Heart right ventricle (tissue), 16 donors: ENCODE measurements around the gene NT5C3A. TPM values are rescaled to one million over a fixed set of nuclear protein-coding genes. Genes with fewer than 3 reads are reported as not detected.
"Not testable (repeated sequence)": the region's sequence is repeated elsewhere in the genome, so short reads cannot be mapped to it uniquely, and the experiment has no call there.

ENCODE experiments used
- ATAC-seq, 8 donors: fragments of 200-7000 bp; cut with Tn5 transposase; one replicate each; pipeline ENCODE4 v1.9.1; 2020; ENCODE audit warnings: mild to moderate bottlenecking in 8 of 8, moderate library complexity in 8 of 8, moderate number of reproducible peaks in 1 of 8
- DNase-seq, 2 donors: peaks; one replicate each; pipeline ENCODE4 v3.0.0-alpha.2; 2020
- H3K27ac ChIP-seq, 10 donors: fragments of 200-600 bp; sonication (generic) in 2 of 10; one replicate each; pipeline versions ENCODE4 v1.5.0 to v1.8.0; 2020 to 2022; ENCODE audit warnings: mild to moderate bottlenecking in 3 of 10
- H3K27me3 ChIP-seq, 7 donors: fragments of 200-600 bp; one replicate each; pipeline ENCODE4 v1.8.0; 2021 to 2022; ENCODE audit warnings: mild to moderate bottlenecking in 2 of 7
- H3K36me3 ChIP-seq, 9 donors: fragments of 200-600 bp; sonication (generic) in 1 of 9; one replicate each; pipeline versions ENCODE4 v1.5.0 to v1.8.0; 2020 to 2022; ENCODE audit warnings: mild to moderate bottlenecking in 2 of 9
- H3K4me1 ChIP-seq, 9 donors: fragments of 200-600 bp; sonication (generic) in 1 of 9; one replicate each; pipeline versions ENCODE4 v1.5.0 to v1.8.0; 2020 to 2022; ENCODE audit warnings: mild to moderate bottlenecking in 4 of 9
- H3K4me3 ChIP-seq, 10 donors: fragments of 200-600 bp; sonication (generic) in 2 of 10; one replicate each; pipeline versions ENCODE4 v1.5.0 to v1.8.0; 2020 to 2022; ENCODE audit warnings: mild to moderate bottlenecking in 7 of 10, moderate library complexity in 2 of 10
- H3K9me3 ChIP-seq, 11 donors: fragments of 200-600 bp in 10 of 11; sonication (generic) in 2 of 11; one replicate each; pipeline versions ENCODE4 v1.5.0 to v1.8.0; 2013 to 2022; ENCODE audit warnings: mild to moderate bottlenecking in 2 of 11, control low read depth in 1 of 11, moderate library complexity in 1 of 11
- WGBS, 2 donors: extraction: QIAGEN DNeasy Blood & Tissue Kit; methylation state at CpG; one replicate each; pipeline ENCODE4 v1.1.7; 2013; ENCODE audit warnings: inconsistent platforms in 1 of 2; 5-methylcytosine and 5-hydroxymethylcytosine counted together
- intact Hi-C, 10 donors: fragments of 100-400 bp; cut with DNase I; formaldehyde crosslinking; loops; one replicate each; pipeline versions ENCODE4 v1.11.1 to v1.14.2; 2022
- polyA plus RNA-seq, 2 donors: library from polyadenylated mRNA; stranded (reverse); fragments of 200-250 nt; gene quantifications; one replicate each; pipeline ENCODE4 v1.2.3, GENCODE V29; 2013
- total RNA-seq, 10 donors: library from RNA; stranded (reverse); fragmentation: NEBNext Ultra II Directional in 3 of 10; extraction: Animal tissue kit (Norgen Biotek cat#: 25700) in 3 of 10; gene quantifications; one replicate each; pipeline versions ENCODE4 v1.2.1 to v1.2.4, GENCODE V29; 2021 to 2023
- TF ChIP-seq, protein P1 (sequence below), 9 donors: fragments of 200-600 bp; sonication (generic) in 2 of 9; IDR thresholded peaks; one replicate each; pipeline versions ENCODE4 v1.5.0 to v1.8.0; 2021 to 2022; ENCODE audit warnings: antibody characterized with exemption in 9 of 9, mild to moderate bottlenecking in 5 of 9, moderate library complexity in 1 of 9
- donor health status: Arrhythmogenic right ventricular cardiomyopathy.
- donor health status: ischemic (EF 13 %, LVEDD 7.1; RV severe dilation, severe dysfunction).
- donor health status: healthy with polysubstance abuse.
- donor health status: DM: no; HTN: yes; CAD: no.
- donor health status: DM: no; HTN: no; CAD: no.
- donor health status: ischemic (EF 25% LVEDD 6.9; RV normal size, moderate dysfunction).
- donor health status: ischemic (EF 25% LVEDD 5.7; RV mildly dilated, moderate dysfunction).
- donor health status: healthy.
- donor health status: DM: yes; HTN: yes; CAD: no.
- donor health status: Ischemic cardiomyopathy.
- donor health status: ischemic (EF 35%, LVEDD 5.7; RV mildly dilated, moderate dysfunction).
- donor health status: nonischemic (EF 11% LVEDD 7.7; RV severe dilation, severe dysfunction).
- donor health status: DM: yes; HTN: yes; CAD: no.
- donor health status: PGD.
- donor health status: ischemic (EF 29% LVEDD 5.4; RV normal size, mild dysfunction).
- donor health status: nonischemic (EF 23%, LVEDD 6.1; RV moderate dilation, normal function).

Gene NT5C3A
- total and polyA plus RNA-seq, 12 donors = 11.6 to 32.6 (median 18.9) TPM

DNA sequence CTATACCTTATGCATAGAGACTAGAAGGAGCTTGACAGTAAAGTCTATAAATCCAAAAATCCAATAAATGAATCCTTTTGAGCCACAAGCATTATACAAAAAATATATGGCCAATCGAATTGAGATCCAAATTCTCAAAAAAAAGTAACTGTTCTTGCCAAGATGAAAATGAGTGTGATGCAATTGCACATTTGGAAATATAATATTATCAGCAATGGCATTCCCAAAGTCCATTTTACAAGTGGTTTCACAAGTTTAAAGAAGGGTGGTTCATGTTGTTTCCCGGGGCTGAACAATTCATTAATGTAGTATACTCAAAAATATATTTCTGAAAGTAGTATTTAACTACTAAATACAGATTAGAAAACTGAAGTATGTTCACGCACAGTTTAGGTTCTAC is 39.3 kb upstream of the NT5C3A start:
- Histone ChIP-seq H3K9me3 (no peaks in the 10 kb centered on the region), H3K27me3 (no peaks in the 10 kb centered on the region), H3K27ac (peak overlapping the region in 1 of 10 donors; percentile 5), H3K4me1 (peaks cover 2 to 55% (median 37%) of the 10 kb centered on the region in 9 donors), H3K4me3 (no peak overlapping the region), H3K36me3 (peaks cover 0 to 69% (median 36%) of the 10 kb centered on the region in 9 donors)
- intact Hi-C loops = loop anchor here in 3 of 10 donors (10.0 kb wide), 3 partner anchors 157 to 407 kb away; no protein-coding TSS in a partner anchor
- ATAC-seq = no peak
- DNase-seq = no peak
- WGBS, 2 donors = 87% methylated on average over 3 of the region's 3 CpGs
- TF ChIP-seq, protein P1, sequence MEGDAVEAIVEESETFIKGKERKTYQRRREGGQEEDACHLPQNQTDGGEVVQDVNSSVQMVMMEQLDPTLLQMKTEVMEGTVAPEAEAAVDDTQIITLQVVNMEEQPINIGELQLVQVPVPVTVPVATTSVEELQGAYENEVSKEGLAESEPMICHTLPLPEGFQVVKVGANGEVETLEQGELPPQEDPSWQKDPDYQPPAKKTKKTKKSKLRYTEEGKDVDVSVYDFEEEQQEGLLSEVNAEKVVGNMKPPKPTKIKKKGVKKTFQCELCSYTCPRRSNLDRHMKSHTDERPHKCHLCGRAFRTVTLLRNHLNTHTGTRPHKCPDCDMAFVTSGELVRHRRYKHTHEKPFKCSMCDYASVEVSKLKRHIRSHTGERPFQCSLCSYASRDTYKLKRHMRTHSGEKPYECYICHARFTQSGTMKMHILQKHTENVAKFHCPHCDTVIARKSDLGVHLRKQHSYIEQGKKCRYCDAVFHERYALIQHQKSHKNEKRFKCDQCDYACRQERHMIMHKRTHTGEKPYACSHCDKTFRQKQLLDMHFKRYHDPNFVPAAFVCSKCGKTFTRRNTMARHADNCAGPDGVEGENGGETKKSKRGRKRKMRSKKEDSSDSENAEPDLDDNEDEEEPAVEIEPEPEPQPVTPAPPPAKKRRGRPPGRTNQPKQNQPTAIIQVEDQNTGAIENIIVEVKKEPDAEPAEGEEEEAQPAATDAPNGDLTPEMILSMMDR (IDR thresholded peaks at IDR 0.05) = no peak

DNA sequence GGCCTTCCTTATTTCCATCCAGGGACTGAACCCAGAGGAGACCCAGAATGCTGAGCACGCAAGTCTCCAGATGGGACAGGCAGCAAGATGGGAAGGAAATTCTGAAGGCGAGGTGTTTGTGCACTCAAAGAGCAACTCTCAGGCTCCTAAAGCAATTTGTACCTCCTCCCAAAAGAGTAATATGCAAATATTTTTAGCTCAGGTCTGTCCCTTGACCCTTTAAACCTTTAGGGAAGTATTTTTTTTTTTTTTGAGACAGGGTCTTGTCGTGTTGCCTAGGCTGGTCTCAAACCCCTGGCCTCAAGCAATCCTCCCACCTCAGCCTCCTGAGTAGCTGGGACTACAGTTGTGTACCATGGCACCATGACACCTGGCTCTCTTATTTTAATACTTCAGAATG is 38.2 kb upstream of the NT5C3A start:
- ATAC-seq (no peak), DNase-seq (no peak)
- intact Hi-C loops = loop anchor here in 3 of 10 donors (10.0 kb wide), 3 partner anchors 156 to 406 kb away; no protein-coding TSS in a partner anchor
- H3K36me3 ChIP-seq = peaks cover 0 to 80% (median 46%) of the 10 kb centered on the region in 9 donors
- peaks cover 0 to 43% (median 25%) of the 10 kb centered on the region in 9 donors for H3K4me1 ChIP-seq
- TF ChIP-seq, protein P1 (IDR thresholded peaks at IDR 0.05) = no peak
- WGBS, 2 donors = 85 to 89% methylated on average over 3 of the region's 3 CpGs
- no peaks in the 10 kb centered on the region for H3K27me3 ChIP-seq
- no peak overlapping the region for H3K4me3 ChIP-seq
- no peaks in the 10 kb centered on the region for H3K9me3 ChIP-seq
- no peak overlapping the region for H3K27ac ChIP-seq

DNA sequence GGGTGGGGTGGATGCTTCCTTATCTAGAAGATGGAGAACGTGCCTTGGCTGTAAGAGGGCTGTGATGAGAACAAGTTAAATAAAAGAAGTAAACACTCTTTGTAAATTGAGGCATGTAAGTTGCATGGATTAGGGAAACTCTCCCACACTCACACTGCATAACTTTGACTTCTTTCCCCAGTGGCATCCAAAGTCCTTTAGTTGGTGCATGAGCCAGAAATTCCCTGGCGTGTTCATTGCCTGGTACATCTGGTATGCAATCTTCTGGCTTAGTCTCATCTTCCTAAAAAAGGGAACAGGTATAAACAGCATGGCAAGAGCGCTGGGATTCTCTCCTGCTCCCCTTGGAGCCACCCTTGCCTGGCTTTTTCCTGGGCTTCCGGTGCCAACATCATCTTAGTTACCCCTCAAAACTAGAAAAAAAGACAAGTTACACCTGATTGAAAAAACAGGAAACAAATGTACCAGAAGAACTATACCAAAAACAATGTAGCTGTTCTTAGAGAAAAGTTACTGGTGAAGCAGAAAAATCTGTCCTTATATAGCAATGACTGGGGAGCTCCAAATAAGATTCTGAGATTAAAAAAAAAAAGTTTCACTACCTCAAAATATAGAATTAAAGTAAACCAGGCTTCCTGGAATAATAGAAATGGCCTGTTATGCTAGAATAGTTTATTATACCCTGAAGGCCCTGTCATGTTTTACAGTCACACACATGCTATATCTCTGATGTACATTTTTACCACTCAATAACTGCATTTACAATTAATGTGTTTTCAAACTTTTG is 36.8 kb upstream of the NT5C3A start:
- H3K27ac ChIP-seq = peak overlapping the region in 5 of 10 donors; percentile 24 to 67 (median 33)
- ATAC-seq (peak in 6 of 8 donors; percentile 48 to 88 (median 72)), DNase-seq (peak in 1 of 2 donors; percentile 18)
- H3K4me1 ChIP-seq = peaks cover 0 to 29% (median 16%) of the 10 kb centered on the region in 9 donors
- TF ChIP-seq, protein P1 (IDR thresholded peaks at IDR 0.05) = no peak
- peaks cover 0 to 94% (median 58%) of the 10 kb centered on the region in 9 donors for H3K36me3 ChIP-seq
- H3K9me3 ChIP-seq = no peaks in the 10 kb centered on the region
- no peak overlapping the region for H3K4me3 ChIP-seq
- H3K27me3 ChIP-seq = no peaks in the 10 kb centered on the region
- intact Hi-C loops = no loop called here
- 40 to 71% methylated on average over 4 of the region's 4 CpGs for WGBS, 2 donors

DNA sequence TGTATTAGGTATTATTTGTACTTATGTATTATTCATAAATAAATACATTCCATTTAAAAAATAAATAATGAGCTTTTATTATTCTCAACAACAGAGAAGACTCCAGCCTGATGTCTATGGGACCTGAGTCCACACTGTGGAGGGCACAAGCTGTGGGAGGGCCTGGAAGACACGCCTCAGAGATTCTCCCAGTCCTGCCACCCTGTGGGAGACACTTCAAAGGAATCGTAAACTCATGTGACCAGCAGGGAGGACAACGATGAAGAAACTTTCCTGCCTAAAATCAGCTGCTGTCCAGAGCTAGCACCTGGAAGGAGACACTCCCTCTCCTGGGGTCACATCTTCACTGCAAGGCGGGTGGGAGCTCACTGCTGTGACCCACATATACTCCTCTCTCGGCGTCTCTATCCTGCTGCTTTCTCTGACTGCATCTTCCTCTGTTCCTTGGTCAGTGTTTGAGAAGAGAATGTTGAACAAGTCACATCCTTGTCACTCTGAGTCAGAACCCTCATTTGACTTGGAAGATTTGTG is 32.2 kb upstream of the NT5C3A start:
- ATAC-seq, H3K27ac ChIP-seq, intact Hi-C loops, H3K9me3 ChIP-seq, DNase-seq, H3K4me3 ChIP-seq, H3K27me3 ChIP-seq: not testable (repeated sequence)
- 80 to 87% methylated on average over 5 of the region's 6 CpGs for WGBS, 2 donors
- peaks cover 0 to 72% (median 47%) of the 10 kb centered on the region in 9 donors for H3K36me3 ChIP-seq
- peaks cover 0 to 27% (median 11%) of the 10 kb centered on the region in 9 donors for H3K4me1 ChIP-seq
